GM12801 (cell line): ENCODE results near the gene PCDHGA10.

Experiments used
- TF ChIP-seq, protein P1 (sequence below): IDR thresholded peaks from one replicate; pipeline ENCODE4 v1.5.1; 2011; ENCODE audit warnings: control low read depth; ENCODE audit not compliant: insufficient read length; ENCODE audit errors: extremely low read depth

The PCDHGA10 gene

GRCh38 chr5:141412854-141413539 is at the start of gene PCDHGA10:
Gene PCDHGA10 (plus strand): TSS chr5:141412987. CDS start chr5:141413176, 189 bp downstream.
- TF ChIP-seq, protein P1, sequence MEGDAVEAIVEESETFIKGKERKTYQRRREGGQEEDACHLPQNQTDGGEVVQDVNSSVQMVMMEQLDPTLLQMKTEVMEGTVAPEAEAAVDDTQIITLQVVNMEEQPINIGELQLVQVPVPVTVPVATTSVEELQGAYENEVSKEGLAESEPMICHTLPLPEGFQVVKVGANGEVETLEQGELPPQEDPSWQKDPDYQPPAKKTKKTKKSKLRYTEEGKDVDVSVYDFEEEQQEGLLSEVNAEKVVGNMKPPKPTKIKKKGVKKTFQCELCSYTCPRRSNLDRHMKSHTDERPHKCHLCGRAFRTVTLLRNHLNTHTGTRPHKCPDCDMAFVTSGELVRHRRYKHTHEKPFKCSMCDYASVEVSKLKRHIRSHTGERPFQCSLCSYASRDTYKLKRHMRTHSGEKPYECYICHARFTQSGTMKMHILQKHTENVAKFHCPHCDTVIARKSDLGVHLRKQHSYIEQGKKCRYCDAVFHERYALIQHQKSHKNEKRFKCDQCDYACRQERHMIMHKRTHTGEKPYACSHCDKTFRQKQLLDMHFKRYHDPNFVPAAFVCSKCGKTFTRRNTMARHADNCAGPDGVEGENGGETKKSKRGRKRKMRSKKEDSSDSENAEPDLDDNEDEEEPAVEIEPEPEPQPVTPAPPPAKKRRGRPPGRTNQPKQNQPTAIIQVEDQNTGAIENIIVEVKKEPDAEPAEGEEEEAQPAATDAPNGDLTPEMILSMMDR: no peak

DNA sequence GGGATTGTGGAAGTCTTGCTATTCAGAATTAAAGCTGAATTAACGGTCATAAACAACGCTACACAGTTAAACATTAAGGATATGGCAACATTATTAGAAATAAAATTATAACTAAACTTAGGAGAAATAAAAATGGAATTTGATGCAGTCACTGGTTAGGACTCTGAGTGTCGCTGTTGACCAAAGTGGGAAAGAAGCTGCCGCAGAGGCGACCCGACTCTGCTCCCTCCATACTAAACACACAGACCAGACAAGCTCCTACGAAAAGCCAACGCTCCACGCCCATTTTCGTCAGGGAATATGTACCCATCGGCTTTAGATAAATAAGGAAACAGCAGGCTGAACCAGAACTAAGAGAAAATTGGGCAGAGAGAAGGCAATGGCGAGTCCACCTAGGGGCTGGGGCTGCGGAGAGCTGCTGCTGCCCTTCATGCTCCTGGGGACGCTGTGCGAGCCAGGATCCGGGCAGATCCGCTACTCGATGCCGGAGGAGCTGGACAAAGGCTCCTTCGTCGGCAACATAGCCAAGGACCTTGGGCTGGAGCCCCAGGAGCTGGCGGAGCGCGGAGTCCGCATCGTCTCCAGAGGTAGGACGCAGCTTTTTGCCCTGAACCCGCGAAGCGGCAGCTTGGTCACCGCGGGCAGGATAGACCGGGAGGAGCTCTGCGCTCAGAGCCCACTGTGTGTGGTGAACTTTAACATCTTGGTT is 48.7 kb upstream of the PCDHGA10 start, which contains the start of gene PCDHGA5:
TSS of gene PCDHGA5 (plus strand) at position 211 of the 709 bp plus-strand sequence. CDS start at position 380, 169 bp downstream.
- TF ChIP-seq, protein P1: no peak

- TF ChIP-seq, protein P1: no peak
Observed at GRCh38 chr5:141366016-141366896, 46.5 kb upstream of the PCDHGA10 start.

DNA sequence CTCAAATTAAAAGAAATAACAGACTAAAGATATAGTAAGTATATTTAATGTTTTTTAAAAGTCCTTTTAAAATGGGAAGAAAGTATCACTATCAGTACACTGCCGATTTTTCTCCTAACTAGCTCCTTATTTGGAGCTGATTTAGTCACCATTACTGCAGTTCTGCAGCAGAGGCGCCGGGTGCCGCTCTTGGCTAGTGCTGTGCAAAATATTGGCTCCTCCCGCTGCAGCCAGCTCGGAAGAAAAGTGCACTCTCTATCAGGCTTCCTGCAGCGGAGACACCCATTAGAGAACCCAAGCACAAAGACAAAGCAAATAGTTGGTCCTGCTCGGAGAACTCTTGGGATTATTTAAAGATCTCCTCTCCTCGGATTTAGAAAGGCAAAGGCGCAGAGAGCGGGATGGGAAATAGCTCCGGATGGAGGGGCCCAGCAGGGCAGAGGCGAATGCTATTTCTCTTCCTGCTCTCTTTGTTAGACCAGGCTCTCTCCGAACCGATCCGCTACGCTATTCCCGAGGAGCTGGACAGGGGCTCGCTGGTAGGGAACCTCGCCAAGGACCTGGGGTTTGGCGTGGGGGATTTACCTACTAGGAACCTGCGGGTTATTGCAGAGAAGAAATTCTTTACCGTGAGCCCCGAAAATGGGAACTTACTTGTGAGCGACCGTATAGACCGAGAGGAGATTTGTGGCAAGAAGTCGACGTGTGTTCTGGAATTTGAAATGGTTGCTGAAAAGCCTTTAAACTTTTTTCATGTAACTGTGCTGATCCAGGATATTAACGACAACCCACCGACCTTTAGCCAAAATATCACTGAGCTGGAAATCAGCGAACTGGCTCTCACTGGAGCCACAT is 42.6 kb upstream of the PCDHGA10 start, which contains the start of gene PCDHGB3:
TSS of gene PCDHGB3 (plus strand) at position 249 of the 855 bp plus-strand sequence. CDS start at position 402, 153 bp downstream.
- TF ChIP-seq, protein P1: no peak

GRCh38 chr5:141371572-141372475 is 41.0 kb upstream of the PCDHGA10 start:
- TF ChIP-seq, protein P1: no peak

GRCh38 chr5:141373673-141374317 is 39.0 kb upstream of the PCDHGA10 start, which contains the start of gene PCDHGA6:
Gene PCDHGA6 (plus strand): TSS chr5:141373891. CDS start chr5:141374084, 193 bp downstream.
- TF ChIP-seq, protein P1: no peak
